ENCODE data around the gene SGSM2. TPM values are rescaled to one million over a fixed set of nuclear protein-coding genes. Genes with fewer than 3 reads are reported as not detected.

Gene SGSM2
- polyA plus RNA-seq, 1 donor (not counting 4 experiments of a cell fraction or from before 2014, with no cell fraction given), result 16.4 TPM

DNA sequence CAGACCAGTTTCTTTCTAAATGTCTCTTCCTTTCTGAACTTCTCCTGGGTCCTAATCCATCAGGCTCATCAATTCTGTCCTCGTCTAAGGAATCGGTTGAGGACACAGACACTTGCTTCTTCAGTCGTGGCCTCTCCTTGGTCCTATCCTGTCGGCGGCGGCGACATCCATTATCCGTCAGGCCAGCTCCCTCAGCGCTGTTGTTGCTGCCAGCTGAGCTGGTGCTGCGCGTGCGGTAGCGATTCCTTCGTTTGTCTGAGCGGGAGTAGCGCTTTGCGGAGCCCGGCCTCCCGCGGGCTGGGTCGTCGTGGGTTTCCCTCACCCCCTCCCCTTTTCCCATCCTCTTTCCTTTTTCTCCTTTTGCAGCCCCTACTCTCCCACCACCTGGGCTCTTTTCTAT lies 37.5 kb upstream of the SGSM2 start:
- Histone ChIP-seq H3K4me2 (ENCODE audit: control insufficient read depth, extremely low read depth, insufficient read depth, low read depth, low read length) (no peak overlapping the region), H2AFZ (ENCODE audit: control insufficient read depth, low read length) (no peak overlapping the region), H3K79me2 (ENCODE audit: control insufficient read depth, insufficient read depth, low read length) (peaks cover 63% of the 10 kb centered on the region), H3K27ac (ENCODE audit: control insufficient read depth, insufficient read depth, low read length) (no peak overlapping the region), H4K20me1 (ENCODE audit: control insufficient read depth, extremely low read depth, insufficient read depth, low read length) (no peaks in the 10 kb centered on the region), H3K9ac (ENCODE audit: control insufficient read depth, extremely low read depth, insufficient read depth, low read length) (no peak overlapping the region), H3K9me3 (ENCODE audit: control insufficient read depth, low read depth, low read length) (no peaks in the 10 kb centered on the region), H3K27me3 (ENCODE audit: control insufficient read depth, extremely low read depth, insufficient read depth, low read length) (no peaks in the 10 kb centered on the region), H3K4me1 (ENCODE audit: control insufficient read depth, extremely low read depth, insufficient read depth, low read length) (peaks cover 14% of the 10 kb centered on the region), H3K4me3 (ENCODE audit: control insufficient read depth in 2 of 3, extremely low read depth in 1 of 3, insufficient read depth in 2 of 3, low read depth in 1 of 3, low read length in 3 of 3) (no peak overlapping the region), H3K9me1 (ENCODE audit: control insufficient read depth, extremely low read depth, insufficient read depth, low read length) (peaks cover 3% of the 10 kb centered on the region), H3K36me3 (ENCODE audit: control insufficient read depth in 2 of 2, extremely low read depth in 1 of 2, insufficient read depth in 2 of 2, low read length in 2 of 2) (peaks cover 16 to 24% of the 10 kb centered on the region in 2 experiments)
- dilution Hi-C loops (cut with MboI; ENCODE audit: extremely low pct_ligation_motif_present, low sequenced_read_pairs), result no loop called here
- FAIRE-seq (no peak), DNase-seq (ENCODE audit: low read depth, low spot score) (no peak)
- TF ChIP-seq EZH2 (IDR thresholded peaks at IDR 0.05; ENCODE audit: low read length), result no peak
- no peak for TF ChIP-seq CTCF (optimal IDR thresholded peaks at IDR 0.05 in 1 of 3, IDR thresholded peaks at IDR 0.05 in 1 of 3, conservative IDR thresholded peaks at IDR 0.05 in 1 of 3; ENCODE audit: extremely low read depth in 1 of 3, insufficient read depth in 2 of 3, low read length in 3 of 3)

DNA sequence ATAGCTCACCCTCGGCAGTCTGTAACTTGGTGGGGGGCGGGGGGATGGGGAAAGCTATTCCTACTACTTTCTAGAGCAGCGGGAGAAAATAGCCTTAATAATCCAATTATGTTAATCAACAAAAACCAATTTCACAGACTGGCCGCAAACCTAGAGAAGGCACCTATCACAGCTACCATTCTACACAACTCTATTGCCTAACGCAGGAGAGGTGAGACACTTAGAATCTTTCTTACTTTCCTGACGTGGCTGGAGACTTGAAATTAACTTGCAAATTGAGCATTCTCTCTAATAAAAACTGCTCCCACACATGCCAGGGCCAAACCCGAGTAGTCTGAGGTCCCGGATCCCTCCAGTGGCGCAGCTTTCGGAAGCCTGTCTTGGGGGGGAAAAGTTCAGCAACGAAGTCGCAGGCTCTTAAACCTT lies 34.5 kb upstream of the SGSM2 start:
- Histone ChIP-seq H3K9me1 (ENCODE audit: control insufficient read depth, extremely low read depth, insufficient read depth, low read length) (no peaks in the 10 kb centered on the region), H3K27ac (ENCODE audit: control insufficient read depth, insufficient read depth, low read length) (peak overlapping the region; percentile 70), H3K27me3 (ENCODE audit: control insufficient read depth, extremely low read depth, insufficient read depth, low read length) (no peaks in the 10 kb centered on the region), H3K9ac (ENCODE audit: control insufficient read depth, extremely low read depth, insufficient read depth, low read length) (peak overlapping the region; percentile 92), H2AFZ (ENCODE audit: control insufficient read depth, low read length) (peak overlapping the region; percentile 84), H4K20me1 (ENCODE audit: control insufficient read depth, extremely low read depth, insufficient read depth, low read length) (no peaks in the 10 kb centered on the region), H3K36me3 (ENCODE audit: control insufficient read depth in 2 of 2, extremely low read depth in 1 of 2, insufficient read depth in 2 of 2, low read length in 2 of 2) (peaks cover 6 to 13% of the 10 kb centered on the region in 2 experiments), H3K4me2 (ENCODE audit: control insufficient read depth, extremely low read depth, insufficient read depth, low read depth, low read length) (peak overlapping the region; percentile 55), H3K79me2 (ENCODE audit: control insufficient read depth, insufficient read depth, low read length) (peaks cover 63% of the 10 kb centered on the region), H3K9me3 (ENCODE audit: control insufficient read depth, low read depth, low read length) (no peaks in the 10 kb centered on the region), H3K4me1 (ENCODE audit: control insufficient read depth, extremely low read depth, insufficient read depth, low read length) (peaks cover 7% of the 10 kb centered on the region), H3K4me3 (ENCODE audit: control insufficient read depth in 2 of 3, extremely low read depth in 1 of 3, insufficient read depth in 2 of 3, low read depth in 1 of 3, low read length in 3 of 3) (peak overlapping the region; percentile 69 to 92 (median 72))
- TF ChIP-seq CTCF (optimal IDR thresholded peaks at IDR 0.05 in 1 of 3, IDR thresholded peaks at IDR 0.05 in 1 of 3, conservative IDR thresholded peaks at IDR 0.05 in 1 of 3; ENCODE audit: extremely low read depth in 1 of 3, insufficient read depth in 2 of 3, low read length in 3 of 3), result no peak
- dilution Hi-C loops (cut with MboI; ENCODE audit: extremely low pct_ligation_motif_present, low sequenced_read_pairs), result no loop called here
- FAIRE-seq (no peak), DNase-seq (ENCODE audit: low read depth, low spot score) (no peak)

Measured in keratinocyte (primary cell).